Measurements from ENCODE around the gene SIGLEC12. TPM values are rescaled to one million over a fixed set of nuclear protein-coding genes. Genes with fewer than 3 reads are reported as not detected.

SIGLEC12 gene
- total and polyA plus RNA-seq, 9 of the 15 experiments (the other 6 are each of a cell fraction or from before 2014, with no cell fraction given), result 0.08 to 1.3 (median 0.54) TPM

- TF ChIP-seq ZHX1 (conservative IDR thresholded peaks at IDR 0.05; ENCODE audit: low read length), result no peak
- no peak for TF ChIP-seq CEBPB (tag; IDR thresholded peaks at IDR 0.05)
- TF ChIP-seq GATAD2B (IDR thresholded peaks at IDR 0.05; ENCODE audit: borderline replicate concordance), result peak; percentile 80; the same call in 1 of the 2 replicates
- no peak for TF ChIP-seq KHSRP (IDR thresholded peaks at IDR 0.05)
- TF ChIP-seq, protein P1, sequence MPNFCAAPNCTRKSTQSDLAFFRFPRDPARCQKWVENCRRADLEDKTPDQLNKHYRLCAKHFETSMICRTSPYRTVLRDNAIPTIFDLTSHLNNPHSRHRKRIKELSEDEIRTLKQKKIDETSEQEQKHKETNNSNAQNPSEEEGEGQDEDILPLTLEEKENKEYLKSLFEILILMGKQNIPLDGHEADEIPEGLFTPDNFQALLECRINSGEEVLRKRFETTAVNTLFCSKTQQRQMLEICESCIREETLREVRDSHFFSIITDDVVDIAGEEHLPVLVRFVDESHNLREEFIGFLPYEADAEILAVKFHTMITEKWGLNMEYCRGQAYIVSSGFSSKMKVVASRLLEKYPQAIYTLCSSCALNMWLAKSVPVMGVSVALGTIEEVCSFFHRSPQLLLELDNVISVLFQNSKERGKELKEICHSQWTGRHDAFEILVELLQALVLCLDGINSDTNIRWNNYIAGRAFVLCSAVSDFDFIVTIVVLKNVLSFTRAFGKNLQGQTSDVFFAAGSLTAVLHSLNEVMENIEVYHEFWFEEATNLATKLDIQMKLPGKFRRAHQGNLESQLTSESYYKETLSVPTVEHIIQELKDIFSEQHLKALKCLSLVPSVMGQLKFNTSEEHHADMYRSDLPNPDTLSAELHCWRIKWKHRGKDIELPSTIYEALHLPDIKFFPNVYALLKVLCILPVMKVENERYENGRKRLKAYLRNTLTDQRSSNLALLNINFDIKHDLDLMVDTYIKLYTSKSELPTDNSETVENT (CRISPR knock-in tag; IDR thresholded peaks at IDR 0.05), result no peak; the same call in 1 of the 2 replicates
- TF ChIP-seq ETV1 (tag; conservative IDR thresholded peaks at IDR 0.05; ENCODE audit: low read depth), result peak; percentile 98
- TF ChIP-seq, protein P2, sequence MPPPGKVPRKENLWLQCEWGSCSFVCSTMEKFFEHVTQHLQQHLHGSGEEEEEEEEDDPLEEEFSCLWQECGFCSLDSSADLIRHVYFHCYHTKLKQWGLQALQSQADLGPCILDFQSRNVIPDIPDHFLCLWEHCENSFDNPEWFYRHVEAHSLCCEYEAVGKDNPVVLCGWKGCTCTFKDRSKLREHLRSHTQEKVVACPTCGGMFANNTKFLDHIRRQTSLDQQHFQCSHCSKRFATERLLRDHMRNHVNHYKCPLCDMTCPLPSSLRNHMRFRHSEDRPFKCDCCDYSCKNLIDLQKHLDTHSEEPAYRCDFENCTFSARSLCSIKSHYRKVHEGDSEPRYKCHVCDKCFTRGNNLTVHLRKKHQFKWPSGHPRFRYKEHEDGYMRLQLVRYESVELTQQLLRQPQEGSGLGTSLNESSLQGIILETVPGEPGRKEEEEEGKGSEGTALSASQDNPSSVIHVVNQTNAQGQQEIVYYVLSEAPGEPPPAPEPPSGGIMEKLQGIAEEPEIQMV (tag; conservative IDR thresholded peaks at IDR 0.05; ENCODE audit: low read depth), result no peak
- no peak for TF ChIP-seq ZNF354B (CRISPR knock-in tag; IDR thresholded peaks at IDR 0.05)
- TF ChIP-seq, protein P3, sequence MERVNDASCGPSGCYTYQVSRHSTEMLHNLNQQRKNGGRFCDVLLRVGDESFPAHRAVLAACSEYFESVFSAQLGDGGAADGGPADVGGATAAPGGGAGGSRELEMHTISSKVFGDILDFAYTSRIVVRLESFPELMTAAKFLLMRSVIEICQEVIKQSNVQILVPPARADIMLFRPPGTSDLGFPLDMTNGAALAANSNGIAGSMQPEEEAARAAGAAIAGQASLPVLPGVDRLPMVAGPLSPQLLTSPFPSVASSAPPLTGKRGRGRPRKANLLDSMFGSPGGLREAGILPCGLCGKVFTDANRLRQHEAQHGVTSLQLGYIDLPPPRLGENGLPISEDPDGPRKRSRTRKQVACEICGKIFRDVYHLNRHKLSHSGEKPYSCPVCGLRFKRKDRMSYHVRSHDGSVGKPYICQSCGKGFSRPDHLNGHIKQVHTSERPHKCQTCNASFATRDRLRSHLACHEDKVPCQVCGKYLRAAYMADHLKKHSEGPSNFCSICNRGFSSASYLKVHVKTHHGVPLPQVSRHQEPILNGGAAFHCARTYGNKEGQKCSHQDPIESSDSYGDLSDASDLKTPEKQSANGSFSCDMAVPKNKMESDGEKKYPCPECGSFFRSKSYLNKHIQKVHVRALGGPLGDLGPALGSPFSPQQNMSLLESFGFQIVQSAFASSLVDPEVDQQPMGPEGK (CRISPR knock-in tag; IDR thresholded peaks at IDR 0.05; ENCODE audit: borderline replicate concordance), result no peak
- no peak for TF ChIP-seq ZNF77 (CRISPR knock-in tag; IDR thresholded peaks at IDR 0.05)
- TF ChIP-seq SMARCA5 (IDR thresholded peaks at IDR 0.05), result no peak
- TF ChIP-seq HMGXB4 (CRISPR knock-in tag; IDR thresholded peaks at IDR 0.05), result no peak
- 0 out of 2 replicates have a peak, but pooled peaks have one; percentile 54 for TF ChIP-seq MTA1 (IDR thresholded peaks at IDR 0.05; ENCODE audit: borderline replicate concordance)
Observed at GRCh38 chr19:51467864-51468544, 33.6 kb downstream of the SIGLEC12 start (continued).

Measured in K562 (cell line).